Esophagus muscularis mucosa (tissue), 4 donors: ENCODE data around the gene STK24. TPM values are rescaled to one million over a fixed set of nuclear protein-coding genes. Genes with fewer than 3 reads are reported as not detected.

Source experiments
- DNase-seq: peaks from one replicate; pipeline ENCODE4 v3.0.0-alpha.2; 2017; ENCODE audit errors: extremely low spot score
- H3K27ac ChIP-seq, 4 donors: fragments of 200-600 bp; sonication (generic); replicated peaks in 1 of 4; 1 replicate in 3 of 4; 2 replicates in 1 of 4; pipeline ENCODE4 v1.5.1; 2016 to 2019; ENCODE audit warnings: mild to moderate bottlenecking in 1 of 4
- H3K27me3 ChIP-seq, 4 donors: fragments of 200-600 bp; sonication (generic); one replicate each; pipeline versions ENCODE4 v1.5.1 to v1.6.0; 2016 to 2019
- H3K36me3 ChIP-seq, 4 donors: fragments of 200-600 bp; sonication (generic); one replicate each; pipeline ENCODE4 v1.5.1; 2016 to 2019
- H3K4me1 ChIP-seq, 4 donors: fragments of 200-600 bp; sonication (generic); one replicate each; pipeline ENCODE4 v1.5.1; 2016 to 2019
- H3K4me3 ChIP-seq, 4 donors: fragments of 200-600 bp; sonication (generic); 1 replicate in 2 of 4; 2 replicates in 2 of 4; pipeline ENCODE4 v1.5.1; 2016 to 2019; ENCODE audit warnings: mild to moderate bottlenecking in 4 of 4, moderate library complexity in 1 of 4
- H3K9me3 ChIP-seq, 4 donors: fragments of 200-600 bp; sonication (generic); 1 replicate in 3 of 4; 2 replicates in 1 of 4; pipeline ENCODE4 v1.5.1; 2016 to 2019
- EP300 ChIP-seq: sonication (generic); formaldehyde crosslinking; IDR thresholded peaks from one replicate; pipeline ENCODE4 v1.6.1; 2017; ENCODE audit warnings: antibody characterized with exemption
- POLR2A ChIP-seq: fragments of 450-650 bp; IDR thresholded peaks from one replicate; pipeline ENCODE4 v1.6.1; 2017; ENCODE audit warnings: antibody characterized with exemption, moderate library complexity, mild to moderate bottlenecking, low read depth
- POLR2AphosphoS5 ChIP-seq, 2 donors: sonication (generic); formaldehyde crosslinking; IDR thresholded peaks; one replicate each; pipeline ENCODE4 v1.6.1; 2017; ENCODE audit warnings: antibody characterized with exemption in 2 of 2
- WGBS: methylation state at CpG from one replicate; pipeline ENCODE4 v1.1.5; 2018; 5-methylcytosine and 5-hydroxymethylcytosine counted together
- intact Hi-C: fragments of 100-400 bp; cut with DNase I; formaldehyde crosslinking; loops from one replicate; pipeline ENCODE4 v1.15.1; 2023
- total RNA-seq, 4 donors: library from RNA; depleted of rRNA; stranded (reverse); fragments of >200 nt; gene quantifications; one replicate each; pipeline versions ENCODE4 v1.1.0 to v1.2.1, GENCODE V29; 2016
- TF ChIP-seq, protein P1 (sequence below), 3 experiments: fragments of 200-600 bp in 2 of 3; fragments of 450-650 bp in 1 of 3; sonication (generic) in 2 of 3; IDR thresholded peaks; one replicate each; pipeline ENCODE4 v1.5.1; 2017 to 2019; ENCODE audit warnings: antibody characterized with exemption in 3 of 3, mild to moderate bottlenecking in 2 of 3, moderate library complexity in 1 of 3

STK24 gene
- total RNA-seq, 4 donors from 2014 or later, result 61.9 to 108 (median 96.7) TPM

DNA sequence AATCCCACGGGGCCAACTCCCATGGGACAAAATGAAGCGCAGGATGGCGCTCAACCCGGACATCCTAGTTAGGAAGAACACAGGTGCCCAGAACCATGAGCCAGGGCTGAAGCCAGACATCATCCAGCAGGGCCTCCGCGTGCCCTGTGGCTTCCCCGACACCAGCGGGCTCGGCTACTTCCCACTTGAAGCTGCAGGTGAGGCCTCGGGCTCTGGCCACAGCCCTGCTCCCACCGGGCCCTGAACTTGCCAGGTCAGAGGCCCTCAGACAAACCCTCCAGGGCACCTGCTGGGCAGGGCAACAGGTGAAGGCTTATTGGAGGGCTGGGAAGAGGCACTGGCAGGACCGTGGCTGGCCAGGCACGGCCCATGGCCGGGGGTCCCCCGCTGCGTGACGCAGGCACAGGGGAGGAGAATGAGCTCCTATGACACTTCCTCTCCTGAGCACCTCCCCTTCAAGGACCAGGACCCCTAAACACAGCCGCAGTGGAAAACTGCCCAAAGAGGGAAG, 117.7 kb downstream of the STK24 start:
- Histone ChIP-seq H3K4me1 (peaks cover 26 to 52% (median 41%) of the 10 kb centered on the region in 4 donors), H3K9me3 (no peaks in the 10 kb centered on the region), H3K36me3 (peaks cover 19 to 80% (median 65%) of the 10 kb centered on the region in 4 donors), H3K4me3 (no peak overlapping the region), H3K27me3 (no peaks in the 10 kb centered on the region), H3K27ac (peak overlapping the region in 2 of 4 donors; percentile 1 to 16)
- WGBS, result 88% methylated on average over 4 of the region's 18 CpGs
- DNase-seq, result no peak
- TF ChIP-seq POLR2A, result no peak
- intact Hi-C loops, result no loop called here

DNA sequence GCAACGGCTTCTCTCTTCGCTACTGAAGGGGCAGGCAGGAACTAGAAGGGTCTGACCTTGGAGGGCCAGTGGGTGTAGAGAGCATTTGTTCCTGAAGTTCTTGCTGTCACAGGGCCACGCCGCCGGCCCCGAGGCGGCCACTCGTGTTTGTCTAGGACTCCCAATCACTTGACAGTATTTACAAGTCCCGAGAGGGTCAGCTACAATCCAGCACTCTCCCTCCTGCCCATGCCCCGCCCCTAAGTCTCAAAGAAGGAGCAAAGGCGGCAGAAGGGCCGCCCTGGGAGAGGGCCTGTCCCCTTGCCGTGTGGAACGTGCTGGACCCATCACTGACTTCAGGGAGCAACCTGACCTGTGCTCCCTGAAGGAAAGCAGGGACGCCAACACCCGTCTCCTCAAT, 118.5 kb downstream of the STK24 start:
- TF ChIP-seq EP300, result no peak
- no peak overlapping the region for H3K4me3 ChIP-seq
- H3K9me3 ChIP-seq, result no peaks in the 10 kb centered on the region
- peak overlapping the region in 2 of 4 donors; percentile 16 to 35 for H3K27ac ChIP-seq
- peaks cover 31 to 54% (median 45%) of the 10 kb centered on the region in 4 donors for H3K4me1 ChIP-seq
- WGBS, result 70% methylated on average over 13 of the region's 16 CpGs
- peaks cover 19 to 80% (median 61%) of the 10 kb centered on the region in 4 donors for H3K36me3 ChIP-seq
- intact Hi-C loops, result no loop called here
- no peaks in the 10 kb centered on the region for H3K27me3 ChIP-seq
- no peak for DNase-seq

DNA sequence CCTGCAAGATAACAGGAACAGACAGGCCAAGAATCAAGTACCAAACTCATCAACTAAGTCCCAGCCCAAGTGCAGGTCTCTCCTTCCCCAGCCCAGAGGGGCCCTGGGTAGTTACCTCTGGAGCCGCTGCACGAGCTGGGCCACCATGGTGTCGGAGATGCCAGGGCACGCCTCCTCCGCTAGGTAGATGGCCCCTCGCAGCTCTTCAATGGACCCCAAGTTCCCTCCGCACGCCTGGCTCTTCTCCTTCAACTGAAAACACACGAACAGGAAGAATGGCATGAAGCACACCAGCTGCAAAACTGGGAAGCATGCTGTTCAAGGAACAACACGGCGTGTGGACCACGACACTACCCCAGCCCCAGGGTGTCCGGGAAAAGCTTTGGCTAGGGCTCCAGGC, 119.9 kb downstream of the STK24 start:
- H3K27me3 ChIP-seq, result no peaks in the 10 kb centered on the region
- peaks cover 19 to 78% (median 61%) of the 10 kb centered on the region in 4 donors for H3K36me3 ChIP-seq
- no peak for DNase-seq
- TF ChIP-seq POLR2AphosphoS5 (IDR thresholded peaks at IDR 0.05), result no peak
- no peak for TF ChIP-seq EP300
- TF ChIP-seq, protein P1, sequence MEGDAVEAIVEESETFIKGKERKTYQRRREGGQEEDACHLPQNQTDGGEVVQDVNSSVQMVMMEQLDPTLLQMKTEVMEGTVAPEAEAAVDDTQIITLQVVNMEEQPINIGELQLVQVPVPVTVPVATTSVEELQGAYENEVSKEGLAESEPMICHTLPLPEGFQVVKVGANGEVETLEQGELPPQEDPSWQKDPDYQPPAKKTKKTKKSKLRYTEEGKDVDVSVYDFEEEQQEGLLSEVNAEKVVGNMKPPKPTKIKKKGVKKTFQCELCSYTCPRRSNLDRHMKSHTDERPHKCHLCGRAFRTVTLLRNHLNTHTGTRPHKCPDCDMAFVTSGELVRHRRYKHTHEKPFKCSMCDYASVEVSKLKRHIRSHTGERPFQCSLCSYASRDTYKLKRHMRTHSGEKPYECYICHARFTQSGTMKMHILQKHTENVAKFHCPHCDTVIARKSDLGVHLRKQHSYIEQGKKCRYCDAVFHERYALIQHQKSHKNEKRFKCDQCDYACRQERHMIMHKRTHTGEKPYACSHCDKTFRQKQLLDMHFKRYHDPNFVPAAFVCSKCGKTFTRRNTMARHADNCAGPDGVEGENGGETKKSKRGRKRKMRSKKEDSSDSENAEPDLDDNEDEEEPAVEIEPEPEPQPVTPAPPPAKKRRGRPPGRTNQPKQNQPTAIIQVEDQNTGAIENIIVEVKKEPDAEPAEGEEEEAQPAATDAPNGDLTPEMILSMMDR (IDR thresholded peaks at IDR 0.05), result no peak
- no peak for TF ChIP-seq POLR2A
- no peaks in the 10 kb centered on the region for H3K9me3 ChIP-seq
- peak overlapping the region in 3 of 4 donors; percentile 20 to 79 (median 68) for H3K27ac ChIP-seq
- intact Hi-C loops, result no loop called here
- 90% methylated on average over 7 of the region's 13 CpGs for WGBS
- no peak overlapping the region for H3K4me3 ChIP-seq
- H3K4me1 ChIP-seq, result peaks cover 34 to 48% (median 47%) of the 10 kb centered on the region in 4 donors

DNA sequence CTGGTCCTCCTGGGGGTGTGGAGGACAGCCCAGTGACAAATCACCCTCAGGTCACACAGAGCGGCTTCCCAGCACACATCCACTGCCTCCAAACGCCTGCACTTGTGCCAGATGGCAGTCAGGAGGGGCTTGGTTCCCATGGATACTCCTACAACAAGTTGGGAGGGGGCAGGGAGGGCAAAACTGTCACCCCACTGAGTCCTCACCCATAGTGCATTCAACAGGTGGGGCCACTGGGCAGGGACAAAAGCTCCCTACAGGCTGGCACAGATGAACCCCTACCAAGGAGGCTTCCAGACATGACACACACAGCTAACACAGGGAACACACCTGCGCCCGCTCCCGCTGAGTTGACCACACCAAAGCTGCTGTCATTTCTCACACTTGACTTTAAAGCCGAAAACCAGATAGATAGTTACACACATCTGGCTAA, 120.5 kb downstream of the STK24 start:
- intact Hi-C loops, result no loop called here
- peak overlapping the region; percentile 68 to 79 (median 78) for H3K27ac ChIP-seq
- no peak for DNase-seq
- H3K27me3 ChIP-seq, result no peaks in the 10 kb centered on the region
- peaks cover 41 to 55% (median 52%) of the 10 kb centered on the region in 4 donors for H3K4me1 ChIP-seq
- H3K9me3 ChIP-seq, result no peaks in the 10 kb centered on the region
- TF ChIP-seq POLR2AphosphoS5 (IDR thresholded peaks at IDR 0.05), result no peak
- WGBS, result 62% methylated on average over 3 of the region's 6 CpGs
- H3K4me3 ChIP-seq, result no peak overlapping the region
- peaks cover 17 to 78% (median 57%) of the 10 kb centered on the region in 4 donors for H3K36me3 ChIP-seq

DNA sequence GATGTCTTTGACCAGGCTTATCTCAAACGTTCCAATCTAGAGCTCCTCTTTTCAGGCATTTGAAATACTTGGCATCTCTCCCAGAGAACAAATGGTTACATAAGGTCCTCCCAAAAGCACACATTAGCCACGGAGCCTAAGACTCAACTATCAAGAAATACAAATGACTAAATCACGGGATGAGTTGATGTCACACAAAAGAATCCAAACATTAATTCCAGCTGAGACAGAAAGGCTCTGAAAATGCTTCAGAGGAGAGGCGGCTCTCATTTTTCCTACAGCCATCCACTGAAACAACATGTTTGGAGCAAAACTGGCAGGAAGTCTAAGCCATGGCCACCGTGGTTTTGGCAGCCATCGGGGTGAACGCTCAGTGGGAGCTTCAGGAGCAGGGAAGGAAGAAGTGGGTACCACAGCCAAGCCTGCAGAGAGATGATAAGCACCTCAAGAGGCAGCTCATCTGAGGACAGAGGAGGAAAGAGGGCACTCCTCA, 122.5 kb downstream of the STK24 start:
- Histone ChIP-seq H3K36me3 (peaks cover 8 to 65% (median 45%) of the 10 kb centered on the region in 4 donors), H3K9me3 (no peaks in the 10 kb centered on the region), H3K4me3 (no peak overlapping the region), H3K4me1 (peaks cover 60 to 75% (median 72%) of the 10 kb centered on the region in 4 donors), H3K27me3 (no peaks in the 10 kb centered on the region), H3K27ac (peak overlapping the region; percentile 77 to 79 (median 78))
- intact Hi-C loops, result no loop called here
- TF ChIP-seq POLR2AphosphoS5 (IDR thresholded peaks at IDR 0.05) (peak; percentile 51 to 78), EP300 (no peak)
- TF ChIP-seq, protein P1 (IDR thresholded peaks at IDR 0.05), result no peak
- 5% methylated on average over 7 of the region's 7 CpGs for WGBS
- no peak for DNase-seq

DNA sequence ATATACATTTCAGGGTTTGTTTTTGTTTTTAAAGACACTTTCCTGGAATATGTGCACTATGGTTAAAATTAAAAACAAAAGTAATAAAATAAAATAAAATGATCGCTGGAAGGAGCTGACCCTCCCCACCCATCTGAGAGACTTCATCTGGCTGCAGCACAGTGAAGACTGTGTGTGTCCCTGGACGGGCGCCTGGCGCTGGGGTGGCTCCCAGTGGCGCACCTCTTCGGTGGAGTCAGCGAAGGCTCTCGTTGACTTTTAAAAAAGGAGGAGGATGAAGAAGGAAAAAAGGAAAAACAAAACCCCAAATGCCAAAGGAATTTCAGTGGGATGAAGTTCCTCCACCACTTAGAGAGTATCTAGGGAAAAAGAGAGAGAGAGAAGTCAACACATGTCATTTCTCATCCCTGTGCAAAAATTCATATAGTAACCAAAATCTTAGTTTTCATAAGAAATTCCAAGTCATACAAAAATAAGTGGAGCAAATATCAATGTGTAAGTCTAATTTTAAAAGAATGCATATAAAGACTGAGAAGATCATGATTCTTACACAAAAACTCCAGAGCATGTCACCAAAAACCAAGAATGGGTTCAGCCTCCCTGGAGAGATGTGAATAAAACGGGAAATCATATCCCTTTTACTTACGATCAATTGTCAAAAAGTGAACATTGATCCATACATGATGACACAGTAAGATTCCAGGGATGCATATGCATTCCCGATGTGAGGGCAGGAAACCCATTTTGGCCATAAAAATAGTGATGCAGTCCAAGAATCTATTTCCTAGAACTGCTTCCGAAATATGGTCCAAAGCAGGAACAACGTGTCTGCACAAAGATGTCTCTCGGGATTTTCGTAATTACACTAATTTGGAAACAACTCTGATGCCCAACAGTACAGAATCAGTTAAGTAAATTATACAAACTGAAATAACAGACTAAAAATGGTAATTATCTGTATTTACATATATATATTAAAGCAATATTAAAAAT, 123.8 kb downstream of the STK24 start:
- Histone ChIP-seq H3K4me1 (peaks cover 66 to 84% (median 78%) of the 10 kb centered on the region in 4 donors), H3K27me3 (no peaks in the 10 kb centered on the region), H3K36me3 (peaks cover 8 to 61% (median 43%) of the 10 kb centered on the region in 4 donors), H3K9me3 (no peaks in the 10 kb centered on the region), H3K4me3 (no peak overlapping the region), H3K27ac (peak overlapping the region; percentile 77 to 79 (median 78))
- no peak for DNase-seq
- TF ChIP-seq, protein P1 (IDR thresholded peaks at IDR 0.05), result no peak
- no peak for TF ChIP-seq POLR2A
- no peak for TF ChIP-seq POLR2AphosphoS5 (IDR thresholded peaks at IDR 0.05)
- TF ChIP-seq EP300, result no peak
- WGBS, result 79% methylated on average over 15 of the region's 15 CpGs
- intact Hi-C loops, result loop anchor here (2.0 kb wide), 1 partner anchor 124 kb away; the partner anchor contains the start of gene STK24
